Endodermal cell (in vitro differentiated cells): ENCODE data around the gene TSPAN15. TPM values are rescaled to one million over a fixed set of nuclear protein-coding genes. Genes with fewer than 3 reads are reported as not detected.

Experiments
- DNase-seq: peaks from one replicate; pipeline ENCODE4 v3.0.0-alpha.2; 2017
- H3K27ac ChIP-seq: 2 replicates; pipeline ENCODE4 v1.5.1; 2013; ENCODE audit warnings: mild to moderate bottlenecking, low read depth, low read length, moderate library complexity
- H3K27me3 ChIP-seq: 2 replicates; pipeline ENCODE4 v1.6.1; 2013; ENCODE audit warnings: mild to moderate bottlenecking, low read length, moderate library complexity; ENCODE audit not compliant: insufficient read depth, control insufficient read depth, poor library complexity, severe bottlenecking
- H3K36me3 ChIP-seq: 2 replicates; pipeline ENCODE4 v1.7.0; 2013; ENCODE audit warnings: mild to moderate bottlenecking, low read length, moderate library complexity; ENCODE audit not compliant: control insufficient read depth, insufficient read depth
- H3K4me1 ChIP-seq: one replicate; pipeline ENCODE4 v1.7.0; 2013; ENCODE audit warnings: low read length; ENCODE audit not compliant: control insufficient read depth, insufficient read depth
- H3K4me3 ChIP-seq: 2 replicates; pipeline ENCODE4 v1.5.1; 2013; ENCODE audit warnings: mild to moderate bottlenecking, low read length, moderate library complexity
- H3K9ac ChIP-seq: 2 replicates; pipeline ENCODE4 v1.6.1; 2013; ENCODE audit warnings: mild to moderate bottlenecking, low read length, moderate library complexity; ENCODE audit not compliant: poor library complexity, severe bottlenecking; ENCODE audit errors: extremely low read depth
- H3K9me3 ChIP-seq: 2 replicates; pipeline ENCODE4 v1.6.1; 2013; ENCODE audit warnings: mild to moderate bottlenecking, low read length, moderate library complexity; ENCODE audit not compliant: control insufficient read depth
- H3K27ac Mint-ChIP-seq: 2 replicates; pipeline ENCODE4 v1.8.0; 2020; ENCODE audit warnings: mixed read lengths
- H3K27me3 Mint-ChIP-seq: 2 replicates; pipeline ENCODE4 v1.8.0; 2021; ENCODE audit warnings: mild to moderate bottlenecking, mixed read lengths; ENCODE audit not compliant: insufficient read depth
- H3K36me3 Mint-ChIP-seq: 2 replicates; pipeline ENCODE4 v1.8.0; 2020; ENCODE audit warnings: low read depth, mixed read lengths
- H3K4me1 Mint-ChIP-seq: 2 replicates; pipeline ENCODE4 v1.8.0; 2020; ENCODE audit warnings: mixed read lengths
- H3K4me3 Mint-ChIP-seq: 2 replicates; pipeline ENCODE4 v1.8.0; 2020; ENCODE audit warnings: mild to moderate bottlenecking, moderate library complexity, mixed read lengths
- H3K9me3 Mint-ChIP-seq: 2 replicates; pipeline ENCODE4 v1.8.0; 2020; ENCODE audit warnings: mild to moderate bottlenecking, mixed read lengths
- CTCF ChIP-seq: fragments of 200-600 bp; sonication (generic); conservative IDR thresholded peaks from 2 replicates; pipeline ENCODE4 v1.5.0; 2021; ENCODE audit warnings: antibody characterized with exemption, mild to moderate bottlenecking
- WGBS, 2 experiments: methylation state at CpG; one replicate each; pipeline versions ENCODE4 v1.1.5 to v1.1.7; 2013; ENCODE audit warnings: missing lambda C conversion rate in 2 of 2, mixed read lengths in 1 of 2; ENCODE audit not compliant: insufficient coverage in 1 of 2, insufficient read length in 1 of 2; 5-methylcytosine and 5-hydroxymethylcytosine counted together
- total RNA-seq, 2 donors: library from RNA; stranded (reverse); fragmentation: NEBNext Ultra II Directional in 1 of 2; extraction: Animal tissue kit (Norgen Biotek cat#: 25700) in 1 of 2; gene quantifications; 2 replicates in 1 of 2; 3 replicates in 1 of 2; pipeline ENCODE4 v1.2.1, GENCODE V29; 2021

TSPAN15 gene
- total RNA-seq, 2 donors from 2014 or later, result 10.1 to 15.8 TPM

DNA sequence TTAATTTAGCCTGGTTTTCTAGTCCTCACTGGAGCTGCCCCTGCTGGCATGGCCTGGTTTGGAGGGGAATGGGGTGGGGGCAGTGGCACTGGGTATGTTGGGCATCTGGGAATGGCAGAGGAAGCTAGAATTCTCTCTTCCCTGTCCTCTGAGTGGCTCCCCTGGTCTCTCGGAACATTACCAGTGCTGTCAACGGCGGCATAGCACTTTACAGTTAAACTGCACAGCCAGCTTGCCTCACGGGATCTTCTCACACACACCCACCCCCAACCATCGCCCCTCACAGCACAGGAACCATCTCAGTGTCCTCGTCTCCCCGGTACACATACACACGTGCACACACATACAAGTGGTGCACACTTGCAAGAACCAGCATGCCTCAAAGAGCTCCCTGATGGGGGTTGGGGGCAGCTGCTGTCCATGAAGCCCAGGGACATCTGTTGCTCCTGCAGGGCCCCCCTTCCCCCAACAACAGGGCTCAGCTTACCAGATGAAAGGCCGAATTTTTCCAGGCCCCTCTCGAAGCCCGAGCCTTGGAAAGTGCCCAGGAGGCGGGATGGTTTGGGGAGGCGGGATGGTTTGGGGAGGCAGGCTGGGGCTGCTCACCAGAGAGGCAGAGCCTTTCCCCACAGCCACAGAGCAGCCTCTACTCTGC is 41.0 kb downstream of the TSPAN15 start:
- Histone ChIP-seq H3K36me3 (no peaks in the 10 kb centered on the region), H3K27me3 (no peaks in the 10 kb centered on the region), H3K4me1 (peaks cover 4% of the 10 kb centered on the region), H3K27ac (no peak overlapping the region), H3K4me3 (no peak overlapping the region), H3K9ac (no peak overlapping the region), H3K9me3 (peaks cover 12% of the 10 kb centered on the region)
- H3K4me3 Mint-ChIP-seq, result no peak overlapping the region
- peaks cover 38% of the 10 kb centered on the region for H3K9me3 Mint-ChIP-seq
- H3K27me3 Mint-ChIP-seq, result peaks cover 1% of the 10 kb centered on the region
- TF ChIP-seq CTCF, result no peak
- no peak overlapping the region for H3K27ac Mint-ChIP-seq
- WGBS, 2 experiments, result 66 to 84% methylated on average over 4 to 13 of the region's 13 CpGs
- no peak for DNase-seq
- H3K4me1 Mint-ChIP-seq, result peaks cover 9% of the 10 kb centered on the region
- peaks cover 12% of the 10 kb centered on the region for H3K36me3 Mint-ChIP-seq

GRCh38 chr10:69492746-69493462 is 41.6 kb downstream of the TSPAN15 start:
- no peak overlapping the region for H3K9ac ChIP-seq
- H3K9me3 Mint-ChIP-seq, result peaks cover 31% of the 10 kb centered on the region

More at GRCh38 chr10:69492746-69493462, 41.6 kb downstream of the TSPAN15 start:
- no peaks in the 10 kb centered on the region for H3K36me3 ChIP-seq
- TF ChIP-seq CTCF, result no peak
- peaks cover 9% of the 10 kb centered on the region for H3K9me3 ChIP-seq
- peaks cover 1% of the 10 kb centered on the region for H3K27me3 Mint-ChIP-seq
- H3K4me1 Mint-ChIP-seq, result peaks cover 9% of the 10 kb centered on the region
- H3K27ac ChIP-seq, result no peak overlapping the region
- H3K27ac Mint-ChIP-seq, result no peak overlapping the region
- no peak overlapping the region for H3K4me3 ChIP-seq
- H3K4me3 Mint-ChIP-seq, result no peak overlapping the region
- no peaks in the 10 kb centered on the region for H3K27me3 ChIP-seq
- DNase-seq, result no peak
- 75 to 76% methylated on average over 6 to 12 of the region's 12 CpGs for WGBS, 2 experiments
- H3K36me3 Mint-ChIP-seq, result peaks cover 11% of the 10 kb centered on the region
- peaks cover 4% of the 10 kb centered on the region for H3K4me1 ChIP-seq
